Activated CD8-positive, alpha-beta memory T cell treated with anti-CD3 and anti-CD28 coated beads, Interleukin-2, amount 50 U/mL, for 4 hours (primary cell): Measurements from ENCODE around the gene NRXN2.
A peak's percentile ranks its signal among the peaks of the same experiment; 100 is the strongest.

Source experiments
- DNase-seq: peaks from one replicate; pipeline ENCODE4 v3.0.0-alpha.2; 2020

NRXN2 gene

DNA sequence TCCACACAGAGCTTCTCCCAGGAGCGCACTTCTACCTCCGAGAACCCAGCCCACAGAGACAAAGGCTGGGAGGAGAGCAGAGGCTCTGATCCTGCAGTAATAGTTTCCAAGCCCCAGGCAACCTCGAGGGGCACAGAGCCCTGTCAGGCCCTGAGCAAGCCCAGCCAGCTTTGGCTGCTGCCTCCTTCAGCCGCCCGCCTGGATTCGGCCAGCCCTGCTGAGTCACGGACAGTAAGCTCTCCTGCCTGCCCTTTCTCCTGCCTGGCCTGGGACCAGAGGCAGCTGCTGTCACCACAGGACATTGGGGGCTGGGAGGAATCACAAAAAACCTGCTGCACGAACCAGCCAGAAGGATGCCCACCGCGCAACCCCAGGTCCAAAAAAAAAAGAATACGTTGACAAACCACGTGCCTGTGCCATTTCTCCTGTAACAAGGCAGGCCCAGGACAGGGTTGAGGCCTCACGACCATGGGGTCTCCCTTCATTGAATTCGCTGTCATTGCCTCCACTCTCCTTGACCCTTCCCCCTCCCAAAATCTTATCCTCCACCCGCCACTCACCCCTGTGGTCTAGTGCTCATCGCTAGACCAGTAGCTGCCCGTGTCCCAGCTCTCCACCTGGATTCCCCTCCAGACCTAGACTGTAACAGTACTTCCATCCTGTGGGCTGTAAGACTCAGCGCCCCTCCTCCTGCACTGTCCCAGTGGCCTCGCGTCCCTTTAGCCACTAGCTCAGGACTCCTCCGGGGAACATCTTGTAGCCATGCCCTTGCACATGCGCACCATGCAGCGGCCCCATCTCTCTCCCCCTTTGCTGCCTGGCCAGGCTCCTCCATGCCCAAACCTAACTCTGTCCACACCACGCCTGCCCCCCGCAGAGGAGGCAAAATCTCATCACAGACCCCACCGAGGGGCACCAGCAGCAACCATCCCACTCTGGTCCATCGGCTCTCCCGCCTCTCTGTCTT is 139.4 kb downstream of the NRXN2 start:
- DNase-seq = no peak

DNA sequence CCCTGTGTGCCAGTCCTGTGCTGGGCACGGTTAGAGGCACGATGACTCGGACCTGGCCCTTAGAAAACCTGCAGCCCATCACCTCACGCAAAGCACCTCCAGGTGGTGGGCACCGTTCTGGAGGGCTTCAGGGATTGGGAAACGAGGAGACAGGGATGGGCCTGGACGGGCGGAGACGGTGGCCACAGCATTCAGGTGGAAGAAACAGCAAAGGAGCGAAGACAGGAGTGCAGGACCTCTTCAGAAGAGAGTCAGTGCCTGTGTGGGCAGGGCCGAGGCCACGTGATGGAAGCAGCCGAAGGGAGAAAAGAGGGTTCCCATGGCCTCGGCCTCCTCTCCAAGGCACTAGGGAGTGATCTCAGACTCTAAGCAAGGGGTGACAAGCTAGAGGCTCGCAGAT is 140.1 kb downstream of the NRXN2 start:
- DNase-seq = no peak

DNA sequence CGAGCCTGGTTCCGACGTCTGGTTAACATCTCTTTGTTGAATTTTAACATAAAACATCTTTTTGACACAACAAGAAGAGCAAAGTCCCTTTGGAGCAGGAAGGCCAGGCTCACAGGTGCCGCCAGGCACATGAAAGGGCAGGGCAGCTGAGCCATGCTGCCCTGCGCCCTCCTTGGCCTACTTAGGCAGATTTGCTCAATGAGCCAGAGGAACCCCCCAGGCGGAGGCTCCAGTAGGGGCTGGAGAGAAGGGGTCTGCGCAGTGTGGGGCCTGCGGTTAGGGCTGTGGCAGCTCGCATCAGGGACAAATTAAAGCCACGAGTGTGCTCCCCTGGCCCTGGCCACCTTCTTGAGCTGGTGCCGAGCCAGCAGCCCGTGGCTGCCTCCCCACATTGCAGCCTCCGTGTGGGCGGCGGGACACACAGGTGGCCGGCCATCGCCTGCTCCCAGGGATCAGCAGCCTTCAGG is 141.9 kb downstream of the NRXN2 start:
- peak; percentile 11 for DNase-seq

DNA sequence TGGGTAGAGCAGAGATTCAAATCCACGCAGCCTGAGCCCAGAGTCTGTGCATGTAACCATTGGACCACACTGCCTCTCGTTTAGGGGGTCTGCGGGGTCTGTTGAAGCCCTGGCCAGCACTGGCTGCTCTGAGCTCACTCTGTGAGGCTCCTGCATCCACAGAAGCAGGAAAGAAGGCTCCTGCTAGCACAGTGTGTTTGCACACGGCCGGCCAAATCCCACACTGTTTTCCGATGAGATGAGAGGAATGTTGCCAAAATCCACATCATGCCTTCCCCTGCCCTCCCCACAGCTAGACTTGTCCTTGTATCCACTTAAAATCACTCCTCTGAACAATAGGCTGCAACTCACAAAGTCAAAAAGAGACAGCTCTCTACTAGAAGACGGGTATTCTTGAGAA is 142.6 kb downstream of the NRXN2 start:
- DNase-seq = no peak

DNA sequence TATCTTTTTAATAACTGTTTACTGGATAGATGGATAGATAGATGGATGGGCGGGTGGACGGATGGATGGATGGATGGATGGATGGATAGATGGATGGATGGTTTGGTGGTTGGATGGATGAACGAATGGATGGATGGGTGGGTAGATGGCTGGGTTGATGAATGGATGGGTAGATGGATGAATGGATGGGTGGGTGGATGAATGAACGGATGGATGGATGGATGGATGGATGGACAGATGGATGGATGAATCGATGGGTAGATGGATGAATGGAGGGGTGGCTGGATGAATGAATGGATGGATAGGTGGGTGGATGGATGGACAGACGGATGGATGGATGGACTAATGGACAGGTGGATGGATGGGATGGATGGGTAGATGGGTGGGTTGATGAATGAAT is 145.8 kb downstream of the NRXN2 start:
- no peak for DNase-seq

DNA sequence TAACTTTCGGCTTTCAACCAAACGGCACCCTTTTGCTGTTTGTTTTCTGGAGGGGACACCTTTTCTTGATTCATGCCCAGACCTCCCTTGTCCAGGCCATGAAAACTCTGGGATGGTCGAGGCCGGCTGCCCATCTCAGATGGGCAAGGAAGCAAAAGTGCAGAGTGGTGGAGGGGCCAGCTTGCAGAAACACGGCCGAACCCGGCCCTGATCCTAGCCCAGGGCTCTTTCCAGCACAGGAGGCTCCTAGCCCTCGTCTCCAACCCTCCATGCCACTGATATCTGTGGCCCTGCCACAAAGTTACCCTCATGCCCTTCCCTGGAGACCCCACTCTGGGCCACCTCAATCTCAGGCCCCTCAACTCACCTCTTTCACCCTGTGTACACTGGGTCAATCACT is 150.9 kb downstream of the NRXN2 start:
- no peak for DNase-seq

DNA sequence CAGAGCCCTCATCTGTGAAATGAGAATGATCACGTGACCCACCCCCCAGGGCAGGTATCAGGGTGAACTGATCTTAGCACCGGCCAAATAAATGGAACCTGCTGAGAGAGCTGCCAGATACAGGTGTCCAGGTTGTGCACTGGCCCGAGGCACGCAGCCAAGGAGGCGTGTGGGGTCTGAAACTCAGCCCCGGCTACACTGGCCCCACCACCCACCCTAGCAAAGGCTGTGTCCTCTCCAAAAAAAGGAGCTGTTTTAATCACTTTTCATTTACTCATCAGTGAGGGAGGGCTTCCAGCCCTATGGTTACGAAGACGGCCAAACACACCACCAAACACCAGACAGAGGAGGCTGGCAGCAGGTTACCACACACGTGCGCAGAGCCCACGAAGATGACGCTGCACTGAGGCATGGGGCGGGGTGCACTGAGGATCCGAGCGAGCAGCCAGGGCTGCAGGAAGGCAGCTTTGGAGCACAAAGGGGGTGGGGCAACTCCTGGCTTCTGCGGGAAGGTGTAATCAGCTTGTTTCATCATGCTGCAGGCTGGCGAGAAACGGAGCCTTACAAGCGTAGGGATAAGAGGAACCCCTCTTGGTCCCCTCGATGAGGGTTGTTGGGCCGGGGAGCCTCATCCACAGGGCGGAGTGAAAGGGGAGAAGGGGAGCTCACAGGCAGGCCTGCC is 151.4 kb downstream of the NRXN2 start:
- no peak for DNase-seq

DNA sequence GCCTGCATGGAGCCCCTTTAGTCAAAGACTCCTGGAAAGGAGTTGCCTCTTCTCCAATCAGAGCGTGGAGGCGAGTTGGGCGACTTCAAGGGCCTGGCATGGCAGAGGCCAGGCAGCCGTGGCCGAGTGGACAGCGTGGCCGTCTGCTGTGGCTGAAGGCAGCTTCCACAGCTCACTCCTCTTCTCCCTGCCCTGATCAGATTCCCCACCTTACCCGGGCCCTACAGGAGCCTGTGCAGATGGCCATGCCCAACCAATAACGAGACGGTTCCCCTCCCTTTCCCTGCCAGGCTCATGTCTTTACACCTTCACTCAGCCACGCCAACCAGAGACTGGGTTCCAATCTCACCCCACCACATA is 152.0 kb downstream of the NRXN2 start:
- no peak for DNase-seq

DNA sequence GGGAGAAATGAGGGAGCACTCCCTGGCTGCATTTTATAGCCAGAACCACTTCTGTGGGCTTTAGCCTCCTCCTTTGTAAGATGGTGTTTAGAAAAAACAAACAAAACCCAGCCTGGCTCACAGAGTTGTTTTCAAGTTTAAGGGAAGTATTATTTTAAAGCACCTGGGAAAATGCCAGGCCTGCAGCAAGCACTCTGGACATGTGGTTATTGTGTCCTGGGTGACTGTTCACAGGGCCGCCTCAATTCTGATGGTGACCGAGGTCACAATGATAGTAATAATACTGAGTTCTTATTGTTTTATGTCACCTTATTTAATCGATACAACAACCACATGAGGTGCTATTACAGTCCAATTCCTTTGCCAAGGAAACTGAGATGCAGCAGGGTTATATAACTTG is 152.7 kb downstream of the NRXN2 start:
- no peak for DNase-seq

DNA sequence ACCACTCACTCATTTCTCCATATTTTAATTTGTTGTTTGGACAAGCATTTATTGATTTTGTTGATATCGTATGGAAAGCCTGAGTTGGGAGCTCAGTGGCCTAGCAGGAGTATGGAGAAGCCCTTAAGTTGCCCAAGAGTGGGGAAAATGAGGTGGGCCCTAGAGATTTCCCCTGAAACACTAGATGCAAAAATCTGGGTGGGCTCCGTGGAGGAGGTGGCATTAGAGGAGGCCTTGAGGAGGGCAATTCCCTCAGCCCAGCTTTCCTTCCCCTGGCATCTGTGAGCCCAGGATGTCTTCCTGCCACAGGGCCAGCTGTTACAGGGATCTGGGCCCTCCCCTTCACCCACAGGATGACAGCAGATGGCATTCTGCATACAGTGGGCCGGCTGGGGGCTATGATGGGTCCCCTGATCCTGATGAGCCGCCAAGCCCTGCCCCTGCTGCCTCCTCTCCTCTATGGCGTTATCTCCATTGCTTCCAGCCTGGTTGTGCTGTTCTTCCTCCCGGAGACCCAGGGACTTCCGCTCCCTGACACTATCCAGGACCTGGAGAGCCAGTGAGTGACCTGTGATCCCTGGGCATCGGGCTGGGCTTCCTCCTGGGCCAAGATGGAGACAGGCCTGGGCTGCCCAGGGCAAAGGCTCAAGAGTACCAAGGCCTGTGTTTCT is 153.6 kb downstream of the NRXN2 start:
- no peak for DNase-seq

DNA sequence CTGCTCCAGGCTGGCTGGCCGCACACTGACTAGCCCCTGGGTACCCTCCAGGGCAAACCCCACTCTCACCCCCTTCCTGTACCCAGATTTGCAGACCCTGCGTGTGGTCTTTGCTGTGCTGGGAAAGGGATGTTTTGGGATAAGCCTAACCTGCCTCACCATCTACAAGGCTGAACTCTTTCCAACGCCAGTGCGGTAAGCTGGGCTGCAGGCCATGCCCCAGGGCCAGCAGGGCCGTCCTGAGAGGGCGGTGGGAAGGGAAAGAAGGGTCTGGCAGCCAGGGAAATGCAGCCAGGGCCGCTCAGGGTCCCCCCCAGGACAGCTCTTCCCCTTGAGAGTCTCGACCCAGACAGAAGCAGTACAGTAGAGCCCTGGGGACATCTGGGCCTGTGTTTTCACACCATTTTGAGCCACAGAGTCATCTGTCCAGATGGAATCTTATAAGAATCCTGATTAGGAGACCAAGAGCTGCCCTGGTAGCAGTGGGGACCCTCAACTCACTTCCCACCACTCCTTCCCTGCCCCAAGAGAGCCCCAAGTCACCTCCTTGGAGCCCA is 154.3 kb downstream of the NRXN2 start:
- no peak for DNase-seq

DNA sequence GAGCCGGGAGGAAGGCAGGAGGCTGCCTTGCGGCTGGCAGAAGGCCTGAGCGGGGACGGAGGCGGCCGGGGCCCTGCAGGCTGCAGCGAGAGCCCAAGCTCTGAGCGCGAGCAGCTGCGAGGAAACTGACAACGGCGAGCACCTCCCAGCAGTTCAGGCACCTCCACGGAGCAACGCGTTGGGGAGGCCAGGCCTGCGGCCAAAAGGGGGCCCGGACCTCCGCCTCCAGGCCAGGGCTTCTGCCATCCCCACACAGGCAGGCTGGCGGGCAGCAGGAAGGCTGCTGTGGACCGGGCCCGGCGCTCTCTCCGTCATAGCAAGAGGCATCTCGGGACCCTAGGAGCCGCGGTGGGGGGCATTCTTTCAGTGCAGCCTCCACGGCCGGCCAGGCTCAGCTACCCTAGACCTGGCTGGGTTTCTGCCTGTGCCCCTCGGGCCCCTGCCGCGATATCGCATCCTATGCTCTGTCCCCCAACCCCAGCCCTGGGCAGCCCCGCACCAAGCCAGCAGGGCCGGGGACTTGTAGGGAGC is 154.9 kb downstream of the NRXN2 start:
- no peak for DNase-seq

DNA sequence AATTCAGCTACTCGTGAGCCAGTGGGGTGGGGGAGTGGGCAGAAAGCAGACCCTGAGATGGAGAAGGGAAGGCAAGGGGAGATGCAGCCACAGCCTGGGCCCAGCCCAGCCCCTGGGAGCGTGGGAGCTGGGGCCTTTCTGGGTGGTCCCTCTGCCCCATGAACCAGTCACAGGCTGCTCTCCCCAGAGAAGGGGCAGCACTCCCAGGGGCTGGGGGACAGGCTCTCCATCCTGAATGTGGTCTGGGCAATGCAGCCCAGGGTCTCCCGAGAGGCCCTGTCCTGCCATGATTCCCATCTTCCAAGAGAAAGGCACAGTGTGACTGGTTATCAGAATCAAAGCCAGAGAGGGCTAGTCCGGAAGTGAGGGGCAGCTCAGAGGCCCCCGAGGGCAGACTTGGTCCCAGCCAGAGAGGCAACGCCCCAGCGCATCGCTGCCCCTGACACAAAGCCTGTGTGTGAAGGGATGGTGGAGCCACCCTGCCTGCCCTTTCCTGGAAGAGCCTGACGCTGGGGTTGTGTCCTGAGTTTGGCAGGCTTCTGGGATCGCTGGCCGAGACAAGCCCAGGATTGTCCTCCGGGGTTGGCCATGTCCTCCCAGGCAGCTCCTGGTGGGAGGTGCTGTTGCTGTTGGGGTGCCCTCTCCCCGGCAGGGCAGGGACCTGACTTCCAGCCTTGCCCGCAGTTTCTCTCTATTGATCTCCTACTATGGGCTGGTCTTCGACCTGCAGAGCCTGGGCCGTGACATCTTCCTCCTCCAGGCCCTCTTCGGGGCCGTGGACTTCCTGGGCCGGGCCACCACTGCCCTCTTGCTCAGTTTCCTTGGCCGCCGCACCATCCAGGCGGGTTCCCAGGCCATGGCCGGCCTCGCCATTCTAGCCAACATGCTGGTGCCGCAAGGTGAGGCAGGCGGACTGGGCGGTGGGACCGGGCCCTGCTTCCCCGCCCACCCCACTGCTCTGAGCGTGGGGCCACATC is 155.8 kb downstream of the NRXN2 start:
- no peak for DNase-seq

DNA sequence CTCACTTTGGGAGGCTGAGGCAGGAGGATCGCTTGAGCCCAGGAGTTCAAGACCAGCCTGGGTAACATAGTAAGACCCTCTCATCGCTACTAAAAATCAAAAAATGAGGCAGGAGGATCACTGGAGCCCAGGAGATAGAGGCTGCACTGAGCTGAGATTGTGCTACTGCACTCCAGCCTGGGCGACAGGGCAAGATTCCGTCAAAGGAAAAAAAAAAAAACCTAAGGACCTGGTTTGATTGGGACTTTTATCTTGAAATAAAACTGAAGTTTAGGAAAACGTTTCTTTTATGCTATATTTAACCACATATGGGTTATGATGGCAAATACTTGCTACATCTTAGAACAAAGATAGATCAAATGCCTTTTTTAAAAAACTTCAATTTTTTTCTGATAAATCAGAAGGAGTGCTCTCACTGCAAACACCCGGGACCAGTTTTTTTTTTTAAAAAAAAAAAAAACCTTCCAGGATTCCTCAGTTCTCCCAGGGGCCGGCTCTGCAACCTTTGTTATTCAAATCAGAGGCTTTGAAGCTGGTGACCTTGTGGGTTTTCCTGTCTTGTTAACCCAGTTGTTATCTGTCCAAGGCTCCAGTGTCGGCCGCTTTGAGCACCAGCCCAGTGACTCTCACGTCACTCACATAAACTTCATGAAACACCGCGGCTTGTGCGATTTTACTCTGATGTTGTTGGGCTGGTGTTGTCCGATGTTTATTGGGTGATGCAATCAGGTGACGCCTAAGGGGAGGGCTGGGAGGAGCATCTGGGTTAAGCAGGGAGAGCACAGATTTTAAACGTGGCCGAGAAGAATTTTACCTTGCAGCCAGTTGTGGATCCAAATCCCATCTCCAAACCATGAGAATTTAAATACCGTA is 156.7 kb downstream of the NRXN2 start:
- no peak for DNase-seq

DNA sequence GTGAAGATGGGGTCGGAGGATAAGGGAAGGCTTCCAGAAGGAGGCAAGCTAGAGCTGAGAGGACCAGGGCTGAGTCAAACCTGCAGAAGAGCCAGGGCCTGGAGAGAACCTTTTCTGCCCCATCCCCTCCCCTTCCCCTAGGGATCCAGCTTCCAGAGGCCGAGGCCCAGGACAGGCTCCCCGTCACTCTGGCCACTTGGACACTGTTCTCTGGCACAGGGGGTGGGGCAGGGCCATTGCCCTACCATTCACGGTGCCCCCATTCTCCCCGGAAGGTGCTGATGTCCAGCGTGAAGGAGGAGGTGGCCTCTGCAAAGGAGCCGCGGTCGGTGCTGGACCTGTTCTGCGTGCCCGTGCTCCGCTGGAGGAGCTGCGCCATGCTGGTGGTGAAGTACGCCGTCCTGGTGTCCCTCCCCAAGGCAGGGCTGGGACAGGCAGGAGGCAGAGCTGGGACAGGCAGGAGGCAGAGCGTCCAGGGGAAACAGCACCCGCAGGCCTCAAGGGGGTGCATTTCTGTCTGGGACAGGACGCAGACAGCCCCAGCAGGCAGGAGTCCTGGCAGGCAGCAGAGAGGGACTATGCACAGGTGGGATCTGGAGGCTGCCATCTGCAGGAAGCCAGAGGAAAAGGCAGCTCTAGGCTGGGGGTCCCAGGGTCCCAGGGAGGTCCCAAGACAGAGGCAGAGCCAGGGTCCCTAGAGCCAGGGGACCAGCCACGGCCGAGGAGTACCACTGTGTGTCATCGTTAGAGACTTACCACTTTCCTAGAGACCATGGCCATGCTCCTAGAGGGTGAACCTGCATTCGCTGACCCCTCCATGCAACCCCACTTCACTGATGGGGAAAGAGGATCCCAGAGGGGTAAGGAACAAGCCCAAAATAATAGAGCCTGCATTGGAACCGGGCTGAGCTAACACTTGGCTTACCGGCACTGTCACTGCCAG is 157.8 kb downstream of the NRXN2 start:
- no peak for DNase-seq

DNA sequence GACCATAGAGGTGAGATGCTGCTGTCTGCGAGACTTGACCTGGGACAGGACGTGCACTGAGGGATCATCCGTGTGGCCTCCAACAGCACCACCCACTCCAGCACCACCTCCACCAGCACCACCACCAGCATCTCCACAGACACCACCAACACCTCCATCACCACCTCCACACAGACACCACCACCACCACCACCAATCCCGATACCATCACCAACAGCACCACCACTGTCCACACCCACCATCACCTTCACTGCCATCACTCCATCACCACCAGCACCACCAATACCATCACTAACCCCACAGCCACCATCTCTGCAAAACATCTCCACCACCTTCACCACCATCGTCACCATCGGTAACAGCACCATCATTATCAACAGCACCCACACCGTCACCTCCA is 158.6 kb downstream of the NRXN2 start:
- DNase-seq = no peak

DNA sequence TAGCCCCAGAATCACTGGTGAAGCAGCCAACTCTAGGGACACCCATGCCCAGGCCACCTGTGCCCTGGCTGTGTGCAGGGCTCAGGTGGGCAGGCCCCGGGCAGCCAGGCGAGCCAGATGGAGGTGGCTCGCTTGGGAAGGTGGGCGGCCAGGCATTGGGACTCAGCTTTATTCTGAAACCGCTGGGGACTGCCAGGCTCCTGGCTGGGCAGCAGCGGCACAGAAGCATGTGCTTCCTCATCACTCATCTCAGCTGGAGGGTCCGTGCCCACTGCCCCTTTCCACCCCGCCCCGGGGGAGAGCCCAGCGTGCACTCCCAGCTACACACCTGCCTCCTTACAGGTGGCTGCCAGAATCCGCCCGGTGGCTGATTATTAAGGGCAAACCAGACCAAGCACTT is 159.0 kb downstream of the NRXN2 start:
- no peak for DNase-seq

DNA sequence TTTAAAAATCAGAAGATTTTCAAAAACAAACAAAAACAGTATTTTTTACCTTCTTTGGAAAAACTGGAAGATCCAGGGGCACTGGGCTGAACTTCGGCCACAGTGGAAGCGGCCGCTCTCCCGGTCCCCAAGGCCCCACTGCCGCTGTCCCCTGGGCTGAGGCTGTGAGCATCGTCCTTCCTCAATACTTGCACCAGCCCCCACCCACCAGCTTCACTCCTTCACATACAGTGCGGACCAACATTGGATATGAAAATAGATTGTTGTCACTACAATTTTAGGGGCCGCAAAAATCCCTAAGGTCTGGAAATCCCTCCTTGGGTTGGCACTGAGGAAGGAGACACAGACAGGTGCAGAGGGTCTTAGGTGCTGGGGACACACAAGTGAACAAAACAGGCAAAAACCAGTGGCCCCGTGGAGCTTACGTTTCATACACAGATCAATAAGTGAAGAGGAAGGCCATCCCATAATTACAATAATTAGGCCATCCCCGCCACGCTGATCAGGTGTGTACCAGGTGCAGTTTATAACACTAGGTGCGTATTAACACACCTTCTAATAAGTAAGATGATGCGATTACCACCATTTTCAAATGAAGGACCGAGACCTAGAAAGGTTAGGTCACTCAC is 160.2 kb downstream of the NRXN2 start:
- no peak for DNase-seq
